IMR-90 (cell line): ENCODE results near the gene MICAL2. TPM values are rescaled to one million over a fixed set of nuclear protein-coding genes. Genes with fewer than 3 reads are reported as not detected.

ENCODE experiments used
- ATAC-seq: fragments of 200-7000 bp; cut with Tn5 transposase; 2 replicates; pipeline ENCODE4 v1.9.1; 2020; ENCODE audit warnings: low read depth, mild to moderate bottlenecking, moderate library complexity
- BruUV-seq: library from RNA; stranded (reverse); fragments of 400-500 nt; replicated peaks from 2 replicates; lab custom pipeline; 2021; lab: Mats Ljungman, UMichigan
- CTCF ChIA-PET: fragments of 300-600 bp; formaldehyde crosslinking; extraction: SDS; loops from one replicate; lab custom pipeline; 2021; ENCODE audit warnings: antibody characterized with exemption; lab: Yijun Ruan, JAX
- POLR2A ChIA-PET: fragments of 300-600 bp; sonication (Branson Sonifier 250); formaldehyde crosslinking; loops from one replicate; lab custom pipeline; 2022; ENCODE audit warnings: antibody characterized with exemption; ENCODE audit not compliant: unreplicated experiment; lab: Charles Lee
- DNase-seq: peaks from one replicate; pipeline ENCODE4 v3.0.0; 2013
- H2AFZ ChIP-seq: replicated peaks from 2 replicates; pipeline ENCODE3; 2013; ENCODE audit warnings: low read length, mild to moderate bottlenecking; ENCODE audit not compliant: poor library complexity
- H2AK5ac ChIP-seq: 2 replicates; pipeline ENCODE4 v1.6.1; 2013; ENCODE audit warnings: low read depth, low read length, inconsistent platforms
- H2AK9ac ChIP-seq: replicated peaks from 2 replicates; pipeline ENCODE3; 2013; ENCODE audit warnings: mild to moderate bottlenecking, low read depth, low read length, moderate library complexity; ENCODE audit not compliant: poor library complexity
- H2BK120ac ChIP-seq: 2 replicates; pipeline ENCODE4 v1.6.1; 2013; ENCODE audit warnings: low read depth, low read length, inconsistent platforms
- H2BK15ac ChIP-seq: 3 replicates; pipeline ENCODE4 v1.6.1; 2013; ENCODE audit warnings: low read depth, low read length, inconsistent platforms
- H2BK20ac ChIP-seq: 2 replicates; pipeline ENCODE4 v1.6.1; 2013; ENCODE audit warnings: low read depth, mild to moderate bottlenecking, inconsistent platforms, low read length, moderate library complexity
- H2BK5ac ChIP-seq: 2 replicates; pipeline ENCODE4 v1.6.1; 2013; ENCODE audit warnings: mild to moderate bottlenecking, low read depth, low read length, inconsistent platforms; ENCODE audit not compliant: poor library complexity, severe bottlenecking
- H3K14ac ChIP-seq: replicated peaks from 2 replicates; pipeline ENCODE4 v1.6.1; 2013; ENCODE audit warnings: low read depth, low read length, inconsistent platforms
- H3K18ac ChIP-seq: 2 replicates; pipeline ENCODE4 v1.6.1; 2013; ENCODE audit warnings: low read depth, low read length, control low read depth
- H3K23ac ChIP-seq: 2 replicates; pipeline ENCODE4 v1.6.1; 2013; ENCODE audit warnings: low read depth, low read length, inconsistent platforms
- H3K27ac ChIP-seq: 2 replicates; pipeline ENCODE4 v1.5.1; 2013; ENCODE audit warnings: mild to moderate bottlenecking, control low read depth, low read length; ENCODE audit not compliant: insufficient read depth
- H3K27me3 ChIP-seq: 2 replicates; pipeline ENCODE4 v1.6.1; 2013; ENCODE audit warnings: low read length; ENCODE audit not compliant: control insufficient read depth, insufficient read depth
- H3K36me3 ChIP-seq: 2 replicates; pipeline ENCODE4 v1.6.1; 2013; ENCODE audit warnings: low read length, mixed read lengths; ENCODE audit not compliant: control insufficient read depth, insufficient read depth
- H3K4ac ChIP-seq: 2 replicates; pipeline ENCODE4 v1.6.1; 2013; ENCODE audit warnings: low read depth, low read length, inconsistent platforms
- H3K4me1 ChIP-seq: 2 replicates; pipeline ENCODE4 v1.6.1; 2013; ENCODE audit warnings: low read length, mixed read lengths; ENCODE audit not compliant: control insufficient read depth, insufficient read depth
- H3K4me2 ChIP-seq: 2 replicates; pipeline ENCODE4 v1.6.1; 2013; ENCODE audit warnings: low read depth, mild to moderate bottlenecking, control low read depth, low read length, moderate library complexity
- H3K4me3 ChIP-seq: 2 replicates; pipeline ENCODE4 v1.5.1; 2013; ENCODE audit warnings: low read depth, mild to moderate bottlenecking, control low read depth, low read length, moderate library complexity; ENCODE audit not compliant: insufficient read depth
- H3K56ac ChIP-seq: 2 replicates; pipeline ENCODE4 v1.6.1; 2013; ENCODE audit warnings: low read length, inconsistent platforms; ENCODE audit not compliant: insufficient read depth; ENCODE audit errors: extremely low read depth
- H3K79me1 ChIP-seq, 2 experiments: 2 replicates each; pipeline ENCODE4 v1.6.1; 2013; ENCODE audit warnings: low read length in 2 of 2, inconsistent platforms in 1 of 2, low read depth in 1 of 2
- H3K9ac ChIP-seq: 2 replicates; pipeline ENCODE4 v1.6.1; 2013; ENCODE audit warnings: low read depth, low read length, control low read depth
- H3K9me1 ChIP-seq: 2 replicates; pipeline ENCODE4 v1.6.1; 2013; ENCODE audit warnings: low read length, inconsistent platforms; ENCODE audit not compliant: insufficient read depth
- H3K9me3 ChIP-seq: 2 replicates; pipeline ENCODE4 v1.6.1; 2013; ENCODE audit warnings: low read length; ENCODE audit not compliant: control insufficient read depth, insufficient read depth
- H4K20me1 ChIP-seq: 2 replicates; pipeline ENCODE4 v1.6.1; 2013; ENCODE audit warnings: low read length, inconsistent platforms; ENCODE audit not compliant: insufficient read depth
- H4K5ac ChIP-seq: 2 replicates; pipeline ENCODE4 v1.6.1; 2013; ENCODE audit warnings: mild to moderate bottlenecking, low read depth, low read length, control low read depth
- H4K8ac ChIP-seq, 2 experiments: 2 replicates each; pipeline ENCODE4 v1.6.1; 2013; ENCODE audit warnings: low read depth in 2 of 2, low read length in 2 of 2, control low read depth in 1 of 2, inconsistent platforms in 1 of 2
- H4K91ac ChIP-seq: 2 replicates; pipeline ENCODE4 v1.6.1; 2013; ENCODE audit warnings: low read depth, low read length, inconsistent platforms; ENCODE audit not compliant: insufficient read depth
- CHD1 ChIP-seq: IDR thresholded peaks from 2 replicates; pipeline ENCODE4 v1.6.1; 2012; ENCODE audit warnings: low read depth, low read length, improper control_type of control experiment
- MAZ ChIP-seq: IDR thresholded peaks from 2 replicates; pipeline ENCODE4 v1.6.1; 2012; ENCODE audit warnings: low read depth, mild to moderate bottlenecking, low read length, improper control_type of control experiment, moderate library complexity, borderline replicate concordance
- NFE2L2 ChIP-seq: fragments of 150-350 bp; IDR thresholded peaks from 2 replicates; pipeline ENCODE4 v1.6.1; 2016; ENCODE audit warnings: low read depth, mild to moderate bottlenecking, low read length
- WGBS, 2 experiments: methylation state at CpG; one replicate each; pipeline versions ENCODE4 v1.1.5 to v1.1.7; 2013; ENCODE audit warnings: missing lambda C conversion rate in 2 of 2; ENCODE audit not compliant: insufficient read length in 1 of 2; ENCODE audit errors: extremely low coverage in 2 of 2; 5-methylcytosine and 5-hydroxymethylcytosine counted together
- dilution Hi-C: fragments of 300-500 bp; cut with HindIII; formaldehyde crosslinking; loops from one replicate; pipeline ENCODE4 v1.14.3; 2018; ENCODE audit warnings: low sequenced_read_pairs; ENCODE audit not compliant: unreplicated experiment
- in situ Hi-C: fragments of 300-500 bp; cut with MboI; formaldehyde crosslinking; loops from 3 replicates; pipeline ENCODE4 v1.14.3; 2019; ENCODE audit warnings: low sequenced_read_pairs, inconsistent platforms, mixed read lengths
- intact Hi-C: fragments of 100-400 bp; cut with micrococcal nuclease; formaldehyde crosslinking; loops from 2 replicates; pipeline ENCODE4 v1.10.0; 2022
- polyA plus RNA-seq, 3 experiments: library from polyadenylated mRNA; depleted of rRNA; stranded (reverse); fragments of >200 nt; gene quantifications; 2 replicates each; pipeline ENCODE4 v1.2.3, GENCODE V29; 2012; ENCODE audit warnings: low replicate concordance in 1 of 3
- total RNA-seq: library from RNA; depleted of rRNA; stranded (reverse); fragments of >200 nt; gene quantifications from 2 replicates; pipeline ENCODE4 v1.2.3, GENCODE V29; 2012
- TF ChIP-seq, protein P1 (sequence below): conservative IDR thresholded peaks from 2 replicates; pipeline ENCODE4 v1.5.1; 2012; ENCODE audit warnings: mild to moderate bottlenecking, low read depth, low read length, improper control_type of control experiment
- TF ChIP-seq, protein P2 (sequence below): fragments of 150-350 bp; IDR thresholded peaks from 2 replicates; pipeline ENCODE4 v1.6.1; 2016; ENCODE audit warnings: low read depth, mild to moderate bottlenecking, low read length, moderate library complexity, borderline replicate concordance

Gene MICAL2
- total and polyA plus RNA-seq, 2 of the 4 experiments (the other 2 are of a cell fraction) = 170 to 336 TPM

DNA sequence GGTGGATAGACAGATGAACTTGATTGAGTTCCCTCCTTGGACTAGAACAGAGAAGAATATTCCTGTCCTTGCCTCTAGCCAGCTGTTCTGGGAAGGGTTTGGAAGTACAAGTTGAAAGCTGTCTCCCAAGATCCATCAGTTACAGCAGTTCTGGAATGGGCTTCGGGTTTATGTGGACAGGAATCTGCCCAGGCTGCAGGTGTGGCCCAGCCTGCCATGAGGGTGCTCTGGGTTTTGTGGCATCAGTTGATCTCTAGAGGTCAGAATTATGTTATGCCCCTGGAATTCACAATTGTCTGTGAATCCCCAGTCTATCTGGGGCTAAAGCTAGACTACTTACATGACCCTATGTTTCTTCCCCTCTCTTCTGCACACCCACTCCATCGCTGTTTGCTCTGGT lies 4.9 kb upstream of the MICAL2 start:
- dilution Hi-C loops (no loop called here), in situ Hi-C loops (no loop called here), intact Hi-C loops (no loop called here)
- no peaks in the 10 kb centered on the region for H3K9me3 ChIP-seq
- H2BK5ac ChIP-seq = no peak overlapping the region
- no peak overlapping the region for H3K18ac ChIP-seq
- H3K27me3 ChIP-seq = no peaks in the 10 kb centered on the region
- WGBS, 2 experiments = 80% methylated on average over 1 of the region's 2 CpGs; no CpG with 5 or more reads in 1 of the 2 experiments
- H3K4ac ChIP-seq = no peak overlapping the region
- DNase-seq = no peak
- no peak for ATAC-seq
- CTCF ChIA-PET = no interaction called here
- no peaks in the 10 kb centered on the region for H3K36me3 ChIP-seq
- no peak overlapping the region for H3K4me2 ChIP-seq
- H2AK5ac ChIP-seq = 0 out of 2 replicates have a peak overlapping the region, but pooled peaks have one; percentile 21
- no peak overlapping the region for H2BK15ac ChIP-seq
- no TSS peak for BruUV-seq
- H4K5ac ChIP-seq = no peak overlapping the region
- no peak overlapping the region for H3K23ac ChIP-seq
- no peak overlapping the region for H4K8ac ChIP-seq
- TF ChIP-seq CHD1 (no peak), NFE2L2 (no peak), MAZ (no peak)
- TF ChIP-seq, protein P1, sequence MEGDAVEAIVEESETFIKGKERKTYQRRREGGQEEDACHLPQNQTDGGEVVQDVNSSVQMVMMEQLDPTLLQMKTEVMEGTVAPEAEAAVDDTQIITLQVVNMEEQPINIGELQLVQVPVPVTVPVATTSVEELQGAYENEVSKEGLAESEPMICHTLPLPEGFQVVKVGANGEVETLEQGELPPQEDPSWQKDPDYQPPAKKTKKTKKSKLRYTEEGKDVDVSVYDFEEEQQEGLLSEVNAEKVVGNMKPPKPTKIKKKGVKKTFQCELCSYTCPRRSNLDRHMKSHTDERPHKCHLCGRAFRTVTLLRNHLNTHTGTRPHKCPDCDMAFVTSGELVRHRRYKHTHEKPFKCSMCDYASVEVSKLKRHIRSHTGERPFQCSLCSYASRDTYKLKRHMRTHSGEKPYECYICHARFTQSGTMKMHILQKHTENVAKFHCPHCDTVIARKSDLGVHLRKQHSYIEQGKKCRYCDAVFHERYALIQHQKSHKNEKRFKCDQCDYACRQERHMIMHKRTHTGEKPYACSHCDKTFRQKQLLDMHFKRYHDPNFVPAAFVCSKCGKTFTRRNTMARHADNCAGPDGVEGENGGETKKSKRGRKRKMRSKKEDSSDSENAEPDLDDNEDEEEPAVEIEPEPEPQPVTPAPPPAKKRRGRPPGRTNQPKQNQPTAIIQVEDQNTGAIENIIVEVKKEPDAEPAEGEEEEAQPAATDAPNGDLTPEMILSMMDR = no peak
- TF ChIP-seq, protein P2, sequence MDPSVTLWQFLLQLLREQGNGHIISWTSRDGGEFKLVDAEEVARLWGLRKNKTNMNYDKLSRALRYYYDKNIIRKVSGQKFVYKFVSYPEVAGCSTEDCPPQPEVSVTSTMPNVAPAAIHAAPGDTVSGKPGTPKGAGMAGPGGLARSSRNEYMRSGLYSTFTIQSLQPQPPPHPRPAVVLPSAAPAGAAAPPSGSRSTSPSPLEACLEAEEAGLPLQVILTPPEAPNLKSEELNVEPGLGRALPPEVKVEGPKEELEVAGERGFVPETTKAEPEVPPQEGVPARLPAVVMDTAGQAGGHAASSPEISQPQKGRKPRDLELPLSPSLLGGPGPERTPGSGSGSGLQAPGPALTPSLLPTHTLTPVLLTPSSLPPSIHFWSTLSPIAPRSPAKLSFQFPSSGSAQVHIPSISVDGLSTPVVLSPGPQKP = no peak
- H3K27ac ChIP-seq = no peak overlapping the region
- H4K91ac ChIP-seq = no peak overlapping the region
- no peak overlapping the region for H2AFZ ChIP-seq
- H2AK9ac ChIP-seq = no peak overlapping the region
- H3K9me1 ChIP-seq = peaks cover 16% of the 10 kb centered on the region
- no peak overlapping the region for H2BK120ac ChIP-seq
- no peak overlapping the region for H3K9ac ChIP-seq
- peaks cover 12% of the 10 kb centered on the region for H3K4me1 ChIP-seq
- H3K14ac ChIP-seq = no peak overlapping the region
- peaks cover 5 to 14% of the 10 kb centered on the region in 2 experiments; a peak in 3 of 4 replicates for H3K79me1 ChIP-seq
- H4K20me1 ChIP-seq = no peaks in the 10 kb centered on the region
- POLR2A ChIA-PET = no interaction called here
- H3K4me3 ChIP-seq = no peak overlapping the region
- no peak overlapping the region for H2BK20ac ChIP-seq
- H3K56ac ChIP-seq = no peak overlapping the region
